ENCODE data around the gene IMMP2L.

Gene IMMP2L

DNA sequence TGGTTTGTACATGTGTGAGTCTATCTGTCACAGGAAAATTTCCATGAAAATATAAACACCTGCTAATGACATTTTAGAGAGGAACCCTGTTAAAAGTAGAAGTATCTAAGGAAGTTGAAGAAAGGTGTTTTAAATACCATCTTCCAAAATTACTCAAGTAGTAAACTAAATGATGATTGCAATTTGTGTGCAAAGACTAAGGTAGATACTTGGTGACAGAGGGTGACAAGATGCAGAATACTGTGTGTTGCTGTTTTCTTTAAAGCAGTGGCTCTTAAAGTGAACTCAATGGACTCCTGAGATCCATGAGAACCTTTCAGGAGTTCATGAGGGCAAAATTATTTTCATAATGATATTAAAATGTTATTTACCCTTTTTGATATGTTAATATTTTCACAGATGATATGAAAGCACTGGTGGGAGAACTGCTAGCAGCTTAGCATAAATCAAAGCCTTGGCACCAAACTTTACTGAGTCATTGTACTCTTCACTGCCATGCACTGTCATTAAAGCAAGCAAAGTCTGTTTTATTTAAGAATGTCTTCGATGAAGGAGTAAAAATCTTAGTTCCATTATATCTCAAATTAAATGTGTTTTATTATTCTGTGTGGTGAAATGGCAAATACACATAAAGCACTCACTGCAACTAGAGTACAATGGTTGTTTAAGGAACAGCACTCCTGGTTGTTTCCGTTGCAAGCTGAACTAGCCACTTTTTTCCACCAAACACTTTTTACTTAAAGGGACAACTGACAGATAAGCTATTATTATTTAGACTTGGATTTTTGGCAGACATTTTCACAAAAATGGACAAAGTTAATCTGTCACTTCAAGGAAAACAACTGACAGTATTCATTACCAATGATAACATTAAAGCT lies 337.7 kb downstream of the IMMP2L start:
- no peak for DNase-seq (ENCODE audit: low read depth in 2 of 3, low spot score in 1 of 3)

DNA sequence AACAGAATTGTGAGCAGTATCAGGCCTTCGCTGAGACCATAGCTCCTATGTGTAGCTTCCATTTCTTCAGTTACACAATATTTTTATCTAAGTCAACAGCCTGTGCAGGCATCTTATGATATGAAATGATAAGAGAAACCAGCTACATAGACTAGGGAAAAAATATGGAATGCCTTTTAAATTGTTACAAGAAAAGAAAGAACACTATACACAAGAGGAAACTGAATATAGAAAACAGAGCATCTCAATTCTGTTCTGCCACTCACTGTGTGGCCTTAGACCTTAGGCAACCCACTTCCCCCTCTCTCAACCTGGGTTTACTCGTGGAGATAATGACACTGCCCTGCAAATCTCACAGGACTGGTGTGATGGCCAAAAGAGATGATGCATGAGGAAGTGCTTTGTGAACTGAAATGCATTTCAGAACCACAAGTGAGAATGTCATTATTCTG lies 338.5 kb downstream of the IMMP2L start:
- DNase-seq (ENCODE audit: low read depth in 2 of 3, low spot score in 1 of 3) = no peak

DNA sequence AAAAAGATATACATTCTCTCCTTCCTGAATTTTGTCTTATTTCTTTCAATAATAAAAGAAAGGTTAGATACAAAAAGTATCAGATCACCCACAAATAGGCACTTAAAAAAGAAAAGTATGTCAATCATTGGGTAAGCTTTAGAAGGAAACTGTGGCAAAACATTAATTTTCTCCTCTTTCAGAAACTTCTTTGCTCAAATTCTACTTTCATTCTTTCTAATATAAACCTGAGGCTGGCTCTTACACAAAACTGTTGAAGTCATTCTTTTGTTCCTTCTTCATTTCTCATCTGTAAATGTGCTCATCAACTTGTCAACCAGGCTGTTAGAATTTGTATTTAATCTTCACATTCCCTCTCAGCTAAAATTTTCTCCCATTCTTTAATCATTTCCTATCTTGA lies 346.7 kb downstream of the IMMP2L start:
- no peak for DNase-seq (ENCODE audit: low read depth in 2 of 3, low spot score in 1 of 3)

DNA sequence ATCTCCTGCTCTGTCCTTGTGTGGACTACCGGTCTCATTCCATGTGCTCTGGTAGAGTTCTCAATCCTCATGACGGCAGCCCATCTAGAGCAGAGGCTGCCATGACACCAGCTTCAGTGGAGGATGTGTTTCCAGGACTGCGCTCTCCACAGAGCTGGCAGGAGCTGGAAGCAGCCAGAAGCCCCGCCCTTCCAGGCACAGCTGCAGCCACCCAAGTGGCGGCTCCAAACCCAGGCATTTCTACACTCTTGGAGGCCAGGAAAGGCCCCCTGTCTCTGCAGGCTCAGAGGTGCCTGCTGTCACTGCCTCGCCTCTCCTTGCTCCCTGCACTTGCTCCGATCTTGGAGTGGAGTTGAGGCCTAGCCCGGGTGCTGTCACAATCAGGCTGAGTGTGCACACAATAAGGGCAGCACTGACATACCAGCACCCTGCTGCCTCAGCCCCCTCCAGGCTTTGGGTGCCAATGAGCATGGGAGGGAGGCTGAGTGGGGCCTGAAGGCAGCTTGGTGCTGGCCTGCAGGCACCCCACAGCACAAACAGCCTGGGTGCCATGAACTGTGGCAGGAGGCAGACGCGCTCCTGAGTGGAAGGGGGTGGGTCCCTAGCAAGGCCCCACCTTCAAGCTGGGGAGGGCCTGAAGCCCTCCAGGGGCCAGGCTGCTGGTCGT lies 349.3 kb downstream of the IMMP2L start:
- no peak for DNase-seq (ENCODE audit: low read depth in 2 of 3, low spot score in 1 of 3)

DNA sequence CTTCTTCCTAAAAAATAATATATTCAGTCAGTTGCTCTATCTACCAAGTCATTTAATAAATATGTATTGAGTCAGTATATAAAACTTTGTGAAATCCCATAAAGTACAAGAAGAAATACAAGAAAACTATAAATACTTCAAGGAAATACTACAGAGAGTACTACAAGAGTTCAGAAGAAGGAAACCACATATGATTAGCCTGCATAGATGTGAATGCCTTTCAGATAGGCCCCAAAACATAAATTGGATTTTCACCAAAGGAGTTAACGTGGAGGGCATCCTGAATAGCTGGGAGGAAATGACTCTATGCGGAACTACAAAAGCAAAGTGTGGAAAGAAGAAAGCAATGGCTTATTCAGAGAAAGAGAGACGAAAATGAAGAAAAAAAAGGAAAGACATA lies 351.3 kb downstream of the IMMP2L start:
- no peak for DNase-seq (ENCODE audit: low read depth in 2 of 3, low spot score in 1 of 3)

DNA sequence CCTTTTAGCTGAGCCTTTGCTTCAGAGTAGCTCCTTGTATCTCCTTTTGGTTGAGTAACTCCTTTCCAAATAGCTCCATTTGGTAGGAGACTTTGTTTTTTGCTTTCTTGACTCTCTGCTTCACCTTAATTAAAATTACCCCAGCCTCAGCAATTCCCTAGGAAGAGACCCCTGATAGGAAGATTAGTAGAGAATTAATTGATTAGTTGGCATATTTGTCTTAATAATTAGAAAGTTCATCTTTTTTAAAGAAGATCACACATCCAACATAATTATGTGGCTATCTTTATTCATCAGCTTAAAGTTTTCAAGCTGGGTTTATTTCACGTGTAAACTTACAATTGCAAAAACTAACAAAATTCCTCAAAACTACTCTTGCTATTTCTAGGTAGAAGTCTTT lies 352.2 kb downstream of the IMMP2L start:
- no peak for DNase-seq (ENCODE audit: low read depth in 2 of 3, low spot score in 1 of 3)

DNA sequence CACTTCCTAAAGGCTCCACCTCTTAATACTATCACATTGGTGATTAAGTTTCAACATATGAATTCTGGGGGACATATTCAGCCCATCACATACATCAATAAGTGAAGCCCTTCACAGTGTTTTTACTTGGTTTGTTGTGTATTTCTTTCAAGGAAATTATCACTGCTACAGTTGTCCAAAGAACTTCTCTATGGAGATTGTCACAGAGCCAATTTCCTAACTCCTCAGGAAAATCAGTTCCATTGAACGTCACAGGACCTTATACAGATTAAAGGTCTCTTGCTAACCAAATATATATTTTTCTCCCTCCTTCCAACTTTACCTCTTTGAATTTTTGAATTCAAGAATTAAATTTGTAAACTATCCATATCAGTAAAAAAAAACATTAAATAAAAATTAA lies 357.0 kb downstream of the IMMP2L start:
- DNase-seq (ENCODE audit: low read depth in 2 of 3, low spot score in 1 of 3) = no peak

DNA sequence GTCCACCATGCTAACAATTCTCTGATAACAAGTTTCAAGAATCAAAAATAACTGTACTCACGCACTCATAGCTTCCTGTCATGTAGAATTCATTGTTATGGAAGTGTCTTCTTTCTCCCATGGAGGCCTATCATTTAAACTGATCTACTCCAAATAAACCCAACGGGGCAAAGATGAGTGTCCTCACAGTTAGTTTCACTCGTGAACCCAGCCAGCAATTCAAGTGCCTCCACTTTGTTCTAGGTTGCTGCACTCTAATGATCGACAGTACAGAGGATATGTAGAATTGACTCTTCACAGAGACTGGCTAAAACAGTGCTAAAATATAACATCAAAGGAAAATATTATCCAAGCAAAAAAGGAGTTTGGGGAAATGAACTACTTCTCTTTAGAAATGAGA lies 360.0 kb downstream of the IMMP2L start:
- no peak for DNase-seq (ENCODE audit: low read depth in 2 of 3, low spot score in 1 of 3)

DNA sequence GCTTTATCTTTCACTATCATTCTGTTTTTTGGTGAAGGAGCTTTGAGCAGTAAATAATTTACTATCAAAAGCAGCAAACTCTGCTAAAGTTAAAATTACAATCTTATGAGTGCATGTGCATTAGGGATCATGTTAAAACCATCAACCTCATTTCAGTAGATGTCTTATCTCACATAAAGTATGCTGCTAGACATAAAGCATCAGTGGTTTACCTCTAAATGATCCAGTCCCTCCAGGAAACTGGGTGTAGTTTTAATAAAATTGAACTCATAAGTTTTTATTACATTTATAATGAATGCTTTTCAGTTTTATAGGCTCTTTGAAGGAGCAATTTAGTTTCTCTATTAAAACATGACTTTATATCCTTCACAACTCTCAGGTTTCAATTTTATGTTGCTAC lies 362.6 kb downstream of the IMMP2L start:
- DNase-seq (ENCODE audit: low read depth in 2 of 3, low spot score in 1 of 3) = no peak

DNA sequence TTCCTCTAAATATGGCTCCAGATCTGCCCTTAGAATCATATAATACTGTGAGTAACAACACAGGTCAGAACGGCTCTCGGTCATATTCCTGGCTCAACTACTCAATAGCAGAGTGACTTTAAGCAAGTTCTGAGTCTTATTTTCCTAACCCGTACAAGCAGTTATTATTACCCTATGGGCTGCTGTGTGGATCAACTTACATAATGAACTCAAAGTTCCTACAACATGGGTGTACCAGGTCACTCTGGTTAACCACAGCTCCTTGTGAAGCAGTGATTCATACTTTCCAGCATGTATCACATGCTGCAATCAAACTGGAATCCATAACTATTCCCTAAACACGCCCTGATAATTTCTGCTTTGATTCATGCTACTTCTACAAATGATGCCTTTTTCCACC lies 364.0 kb downstream of the IMMP2L start:
- peak in 1 of 3 donors; percentile 0 for DNase-seq (ENCODE audit: low read depth in 2 of 3, low spot score in 1 of 3)

DNA sequence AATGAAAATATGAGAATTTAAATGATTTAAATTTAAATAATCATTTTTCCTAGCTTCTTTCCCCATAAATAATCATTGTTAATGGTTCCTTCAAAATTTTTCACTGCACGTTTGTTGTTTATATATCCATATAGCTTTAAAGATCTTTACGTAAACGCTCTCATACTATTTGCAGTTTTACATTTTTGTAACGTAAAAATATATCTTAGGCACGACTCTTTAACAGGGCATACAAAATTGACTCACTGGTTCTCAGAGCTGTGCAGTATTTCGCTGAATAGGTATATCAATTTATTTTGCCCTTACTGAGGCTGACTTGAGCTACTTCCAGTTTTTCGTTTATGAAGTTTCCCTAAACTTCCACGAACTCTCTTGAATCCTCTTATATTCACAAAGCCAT lies 365.6 kb downstream of the IMMP2L start:
- no peak for DNase-seq (ENCODE audit: low read depth in 2 of 3, low spot score in 1 of 3)

DNA sequence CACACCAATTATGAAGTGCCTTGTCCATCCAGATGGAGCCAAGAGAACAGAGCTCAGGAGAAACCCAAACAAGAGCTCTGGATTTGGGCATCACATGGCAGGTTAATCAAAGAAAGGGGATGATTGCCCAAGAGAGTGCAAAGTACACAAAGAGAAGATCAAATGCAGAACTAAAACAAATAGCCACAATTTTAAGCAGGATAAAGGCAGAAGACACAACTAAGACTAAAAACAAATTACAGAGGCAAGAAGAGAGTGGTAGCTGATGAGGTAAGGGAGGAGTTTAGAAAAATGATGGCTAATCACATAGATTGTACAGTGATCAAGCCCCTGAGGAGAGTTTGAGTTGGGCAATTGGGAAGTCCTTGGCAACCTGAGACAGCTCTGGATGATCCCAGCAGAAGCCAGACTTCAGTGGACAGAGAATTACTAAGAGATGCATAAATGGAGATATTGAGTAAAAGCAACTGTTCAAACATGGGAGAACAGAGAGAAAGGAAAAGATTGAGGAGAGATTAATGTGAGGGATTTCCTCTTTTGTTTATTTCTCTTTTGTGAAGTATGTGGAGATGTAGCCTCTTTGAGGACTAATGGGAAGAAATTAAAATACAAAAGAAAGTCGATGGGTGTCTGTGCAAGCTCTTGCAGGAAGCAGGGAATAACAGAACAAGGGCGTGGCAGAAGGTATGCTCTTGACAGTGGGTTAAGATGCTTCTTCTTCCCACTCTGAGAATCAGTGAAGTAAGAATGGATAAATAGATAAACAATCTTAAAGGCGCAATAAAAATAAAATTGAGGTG lies 369.5 kb downstream of the IMMP2L start:
- DNase-seq (ENCODE audit: low read depth in 2 of 3, low spot score in 1 of 3) = no peak

DNA sequence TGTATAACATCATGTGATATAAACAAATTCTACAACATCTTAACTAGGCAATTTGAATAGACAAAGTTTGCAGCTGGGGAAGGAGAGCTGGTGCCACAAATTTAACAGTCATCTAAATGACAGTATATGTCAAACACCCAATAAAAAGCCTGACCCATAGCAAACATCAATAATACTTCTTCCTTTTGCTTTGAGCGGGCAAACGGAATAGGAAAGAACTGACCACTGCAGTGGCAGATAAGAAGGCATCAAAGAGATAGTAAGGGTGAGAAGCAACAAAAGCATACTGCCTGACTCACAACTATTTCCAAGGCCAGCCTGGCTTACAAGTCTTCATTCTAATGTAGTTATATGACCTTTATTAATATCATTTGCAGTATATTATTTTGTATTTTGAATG lies 371.5 kb downstream of the IMMP2L start:
- no peak for DNase-seq (ENCODE audit: low read depth in 2 of 3, low spot score in 1 of 3)

DNA sequence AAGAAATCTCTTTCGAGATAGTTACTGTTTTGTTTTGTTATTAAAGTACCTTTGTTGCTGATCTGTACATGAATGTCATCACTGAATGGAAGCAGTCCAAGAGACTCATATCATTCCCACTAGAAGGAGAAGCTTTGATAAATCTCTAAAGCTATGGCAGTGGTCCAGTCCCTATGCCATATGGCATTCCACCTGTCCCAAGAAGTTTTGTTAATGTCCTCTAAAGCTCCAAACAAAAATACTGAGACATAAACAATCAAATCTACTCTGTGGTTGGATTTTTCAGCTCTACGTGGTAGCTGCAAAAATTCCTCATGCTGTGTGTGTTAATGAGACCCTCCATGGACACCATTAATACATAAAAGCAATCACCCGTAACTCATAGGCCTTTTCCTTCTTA lies 377.3 kb downstream of the IMMP2L start:
- no peak for DNase-seq (ENCODE audit: low read depth in 2 of 3, low spot score in 1 of 3)

DNA sequence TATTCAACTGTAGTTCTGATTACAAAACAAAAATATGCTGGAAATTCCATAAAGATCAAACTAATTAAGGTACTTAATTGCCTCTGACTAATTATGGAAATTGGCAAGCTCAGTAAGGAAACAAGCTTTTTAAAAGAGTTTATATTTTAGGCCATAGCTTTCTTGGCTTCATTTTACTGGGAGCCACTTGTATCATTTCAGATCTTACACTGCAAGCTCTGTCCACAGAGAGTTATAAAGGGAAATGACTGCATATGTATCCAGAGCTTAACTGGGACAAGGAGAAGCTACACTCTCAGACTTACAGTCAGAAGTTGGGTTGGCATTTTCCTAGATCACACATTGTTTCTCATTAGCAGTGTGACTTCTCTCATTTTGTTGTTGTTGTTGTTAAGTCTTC lies 379.0 kb downstream of the IMMP2L start:
- no peak for DNase-seq (ENCODE audit: low read depth in 2 of 3, low spot score in 1 of 3)

DNA sequence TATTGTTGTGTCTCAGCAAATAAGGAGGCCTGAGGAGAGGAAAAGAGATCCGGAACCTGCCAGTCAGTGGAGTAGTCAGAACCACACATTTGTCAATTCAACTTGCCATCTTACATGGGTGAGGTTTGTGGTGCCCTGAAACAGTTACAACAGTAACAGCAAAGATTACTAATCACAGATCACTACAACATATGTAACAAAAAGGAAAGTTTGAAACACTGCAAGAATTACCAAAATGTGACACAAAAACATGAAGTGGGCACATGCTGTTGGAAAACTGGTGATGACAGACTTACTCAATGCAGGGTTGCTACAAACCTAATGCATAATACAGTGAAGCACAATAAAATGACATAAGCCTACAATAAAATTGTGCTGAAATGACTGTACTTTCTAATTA lies 382.0 kb downstream of the IMMP2L start:
- no peak for DNase-seq (ENCODE audit: low read depth in 2 of 3, low spot score in 1 of 3)

DNA sequence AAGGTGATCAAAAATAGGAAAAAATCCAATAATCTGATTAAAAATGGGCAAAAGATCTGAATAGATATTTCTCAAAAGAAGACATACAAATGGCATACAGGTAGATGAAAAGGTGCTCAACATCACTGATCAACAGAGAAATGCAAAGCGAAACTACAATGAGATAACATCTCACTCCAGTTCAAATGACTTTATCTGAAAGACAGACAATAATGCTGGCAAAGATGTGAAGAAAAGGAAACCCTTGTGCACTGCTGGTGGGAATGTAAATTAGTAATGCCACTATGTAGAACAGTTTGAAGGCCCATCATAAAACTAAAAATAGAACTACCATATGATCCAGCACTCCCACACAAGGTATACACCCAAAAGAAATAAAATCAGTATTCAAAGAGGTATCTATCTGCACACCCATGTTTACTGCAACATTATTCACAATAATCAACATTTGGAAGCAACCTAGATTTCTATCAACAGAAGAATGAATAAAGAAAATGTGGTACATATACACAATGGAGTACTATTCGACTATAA lies 386.3 kb downstream of the IMMP2L start:
- no peak for DNase-seq (ENCODE audit: low read depth in 2 of 3, low spot score in 1 of 3)

DNA sequence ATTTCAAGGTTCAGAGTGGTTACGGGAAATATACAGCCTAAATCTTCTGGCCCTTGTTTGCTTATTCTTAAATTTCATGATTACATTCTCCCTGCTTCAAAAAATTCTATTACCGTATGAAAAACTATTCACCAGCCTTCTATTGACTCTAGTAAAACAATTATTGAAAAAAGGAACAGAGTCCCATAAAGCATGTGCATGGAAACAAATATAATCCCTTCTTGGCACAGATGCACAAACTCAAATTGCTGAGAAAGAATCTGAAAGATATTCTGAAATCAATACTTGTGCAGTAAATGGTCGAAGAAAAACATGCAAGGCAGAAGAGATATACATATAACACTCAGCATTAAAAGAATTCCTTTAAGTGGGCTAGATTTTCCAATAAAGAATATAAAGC lies 387.8 kb downstream of the IMMP2L start:
- no peak for DNase-seq (ENCODE audit: low read depth in 2 of 3, low spot score in 1 of 3)

DNA sequence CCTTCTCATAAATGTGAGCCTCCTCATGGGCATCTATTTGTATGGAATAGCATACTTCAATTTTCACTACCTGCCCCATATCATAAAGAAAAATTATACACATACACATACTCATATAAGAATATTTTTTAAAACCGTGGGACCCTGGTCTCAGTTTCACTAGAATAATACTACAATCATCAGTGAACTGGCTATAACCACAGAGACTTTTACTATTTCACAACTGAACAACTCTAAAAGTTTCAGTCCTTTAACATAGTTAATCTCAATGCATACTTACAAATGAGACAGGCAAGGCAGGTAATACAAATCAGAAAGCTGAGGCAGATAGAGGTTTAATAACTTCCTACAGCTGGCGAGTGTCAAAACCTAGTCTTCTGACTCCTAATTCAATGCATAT lies 388.3 kb downstream of the IMMP2L start:
- DNase-seq (ENCODE audit: low read depth in 2 of 3, low spot score in 1 of 3) = no peak

DNA sequence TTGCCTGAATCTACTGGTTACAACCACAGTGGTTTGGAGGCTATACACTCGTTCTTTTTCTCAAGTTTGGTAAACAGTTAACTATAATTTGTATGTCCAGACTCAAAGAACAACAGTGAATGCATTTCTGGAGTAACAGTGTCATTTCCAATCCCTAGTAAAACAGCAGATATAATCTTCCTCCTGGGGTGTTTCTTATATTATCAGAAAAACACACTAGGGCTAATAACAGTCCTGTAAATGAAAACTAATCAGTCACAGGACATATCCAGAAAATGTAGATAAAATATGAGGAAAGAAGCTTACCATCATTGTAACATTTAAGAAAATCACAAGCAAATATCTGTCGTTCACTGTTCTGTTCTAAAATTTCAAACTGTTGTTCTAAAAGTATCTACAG lies 388.8 kb downstream of the IMMP2L start:
- DNase-seq (ENCODE audit: low read depth in 2 of 3, low spot score in 1 of 3) = no peak

DNA sequence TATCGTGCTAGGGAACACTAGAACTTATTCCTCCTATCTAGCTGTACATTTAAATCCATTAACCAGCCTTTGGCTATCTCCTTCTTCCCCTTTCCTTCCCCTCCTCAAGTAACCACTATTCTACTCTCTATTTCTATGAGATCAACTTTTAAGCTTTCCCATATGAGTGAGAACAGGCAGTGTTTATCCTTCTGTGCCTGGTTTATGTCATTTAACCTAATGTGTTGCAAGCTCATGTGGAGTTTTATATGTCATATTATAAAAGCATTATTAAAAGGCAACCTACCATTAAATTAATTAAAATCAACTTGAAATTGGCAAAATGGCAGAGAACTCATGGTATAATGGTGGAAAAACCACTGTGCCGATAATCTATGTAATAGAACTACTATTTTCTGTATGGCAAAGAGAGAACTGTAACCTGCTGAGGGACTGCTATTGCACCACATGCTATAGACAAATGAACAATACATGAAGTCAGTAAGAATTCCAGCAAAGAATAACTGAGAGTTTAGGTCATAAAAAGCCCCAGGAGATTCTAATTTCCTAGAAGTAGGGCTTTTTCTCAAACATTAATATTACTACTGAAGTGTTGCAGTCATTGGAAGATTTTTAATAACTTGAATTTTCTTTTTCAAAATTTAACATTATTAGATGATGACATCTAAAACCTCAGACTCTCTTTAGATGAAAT lies 389.6 kb downstream of the IMMP2L start:
- DNase-seq (ENCODE audit: low read depth in 2 of 3, low spot score in 1 of 3) = no peak
